Bone marrow (tissue), 2 donors: Measurements from ENCODE around the gene POLR2M.

Source experiments
- DNase-seq, 2 donors: peaks; one replicate each; lab custom pipeline; 2025; lab: John Stamatoyannopoulos, UW

Gene POLR2M

DNA sequence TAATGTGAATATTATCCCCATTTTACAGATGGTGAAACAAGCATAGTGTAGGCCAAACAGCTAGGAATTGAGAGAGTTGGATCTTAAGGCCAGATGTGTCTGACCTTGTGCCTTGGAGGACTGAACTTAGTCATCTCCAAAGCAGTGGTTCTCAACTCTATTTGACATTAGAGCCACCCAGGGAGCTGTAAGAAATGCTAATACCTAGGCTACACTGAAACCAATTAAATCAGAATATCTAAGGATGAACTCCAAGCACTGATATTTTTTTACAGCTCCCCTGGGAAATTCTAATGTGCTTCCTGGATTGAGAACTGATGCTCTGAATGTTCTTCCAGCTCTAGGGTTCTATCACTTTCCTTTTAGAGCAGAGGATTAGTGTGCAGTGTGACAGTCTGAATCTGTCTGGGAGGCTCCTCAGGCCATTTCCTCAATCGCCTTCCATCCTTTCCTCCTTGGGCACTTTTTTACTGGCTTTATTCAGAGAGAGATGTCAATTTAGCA is 32.3 kb downstream of the POLR2M start:
- no peak for DNase-seq

DNA sequence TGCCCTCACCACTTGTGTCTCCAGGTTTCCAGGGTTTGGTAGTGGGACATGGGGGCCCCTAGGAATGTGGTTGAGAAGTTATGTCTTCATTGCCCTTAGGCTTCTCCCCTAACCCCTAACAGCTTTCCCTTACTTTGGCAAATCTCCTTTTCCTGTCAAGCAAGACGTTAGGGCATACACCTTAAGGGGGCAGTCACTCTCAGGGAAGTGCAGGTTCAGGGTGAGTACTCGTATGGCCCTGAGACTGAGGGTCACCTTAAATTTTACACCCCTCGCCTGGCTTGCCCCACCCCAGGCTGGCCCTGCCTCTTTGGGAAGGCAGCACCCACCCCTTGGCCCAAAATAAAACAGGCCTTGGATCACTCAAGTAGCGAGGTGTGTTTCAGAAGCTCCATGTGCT is 33.5 kb downstream of the POLR2M start:
- DNase-seq, result no peak

DNA sequence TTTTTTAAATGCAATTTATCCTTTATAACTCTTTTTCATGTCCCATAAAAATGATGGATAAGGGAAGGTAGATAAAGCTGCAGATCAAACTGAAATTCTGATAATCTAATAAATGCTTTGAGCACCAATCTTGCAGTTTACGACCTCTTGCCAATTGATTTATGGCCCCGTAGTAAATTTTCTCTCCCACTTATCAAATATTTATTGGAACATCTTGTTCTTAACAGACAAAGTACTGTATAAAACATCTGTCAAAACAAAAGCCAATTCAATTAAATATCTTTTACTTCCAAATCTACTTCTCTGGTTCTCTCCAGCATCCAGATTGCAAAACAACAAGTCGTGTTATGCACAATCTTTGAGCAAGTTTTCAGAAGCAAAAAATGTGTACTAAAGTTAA is 34.6 kb downstream of the POLR2M start:
- no peak for DNase-seq

DNA sequence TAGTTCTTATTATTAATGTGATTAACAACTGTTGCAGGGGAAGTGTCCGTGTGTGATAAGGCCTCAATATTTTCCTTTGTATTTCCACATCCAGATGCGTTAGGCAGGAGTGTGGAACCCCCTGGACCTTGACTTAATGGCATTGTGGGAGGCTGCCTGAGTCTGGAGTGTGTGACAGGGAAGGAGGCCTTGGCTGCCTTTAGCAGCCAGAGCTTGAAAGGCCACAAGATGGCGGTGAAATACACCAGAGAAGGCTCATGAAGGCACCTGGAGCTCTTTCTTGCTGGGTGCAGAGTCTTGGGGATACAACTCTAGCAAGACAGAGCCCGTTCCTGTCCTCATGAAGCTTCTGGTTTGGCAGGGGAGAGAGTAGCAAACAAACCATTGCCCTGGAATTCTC is 36.9 kb downstream of the POLR2M start:
- DNase-seq, result no peak

DNA sequence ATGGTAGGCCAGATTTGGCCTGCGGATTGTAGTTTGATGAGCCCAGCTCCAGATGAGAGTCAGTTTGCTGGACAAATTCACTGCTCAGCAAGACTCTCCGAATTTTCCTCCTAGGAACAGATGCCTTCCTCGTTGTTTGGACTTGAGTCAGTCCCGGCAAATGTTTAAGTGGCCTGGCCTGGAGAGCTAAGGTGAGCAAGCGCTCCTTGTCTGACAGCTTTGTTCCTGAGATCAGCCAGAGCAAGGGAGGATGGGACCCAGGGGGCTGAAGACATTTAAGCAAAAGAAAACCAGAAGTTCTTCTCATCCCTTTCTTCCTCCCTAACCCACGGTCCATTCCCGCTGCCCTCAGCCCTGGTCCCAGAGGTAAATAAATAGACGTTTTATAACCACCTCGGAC is 40.3 kb downstream of the POLR2M start:
- no peak for DNase-seq

DNA sequence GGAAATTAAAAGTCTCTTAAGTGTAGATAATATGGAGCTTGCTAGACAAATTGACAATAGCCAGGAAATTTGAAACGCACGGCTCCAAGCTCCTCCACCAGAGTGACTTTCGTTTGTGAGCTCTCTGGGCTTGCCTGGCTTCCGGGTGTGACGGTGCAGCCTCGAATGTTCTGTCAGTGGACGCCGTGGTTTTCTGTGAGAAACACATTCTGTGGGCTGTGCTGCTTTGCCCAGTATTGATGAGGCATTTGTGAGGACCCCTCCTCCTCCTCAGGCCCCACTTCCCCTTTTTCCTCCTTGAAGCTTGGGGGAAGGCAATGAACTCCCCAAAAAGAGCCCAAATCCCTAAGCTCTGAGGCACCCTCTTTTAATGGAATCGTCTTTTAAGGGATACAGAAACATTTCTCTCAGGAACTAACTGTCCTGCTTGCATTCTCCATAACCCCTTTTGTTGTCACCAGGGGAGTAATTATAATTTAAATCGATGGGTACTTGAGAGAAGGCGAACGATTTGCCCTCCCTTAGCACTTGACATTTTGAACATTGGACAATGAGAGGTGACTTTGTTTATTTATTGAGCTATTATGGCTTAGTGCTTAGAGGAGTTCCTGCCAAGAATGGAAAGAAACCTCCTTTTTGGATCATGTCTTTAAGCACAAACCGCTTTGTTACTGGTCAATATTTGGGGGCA is 40.8 kb downstream of the POLR2M start:
- DNase-seq, result no peak

DNA sequence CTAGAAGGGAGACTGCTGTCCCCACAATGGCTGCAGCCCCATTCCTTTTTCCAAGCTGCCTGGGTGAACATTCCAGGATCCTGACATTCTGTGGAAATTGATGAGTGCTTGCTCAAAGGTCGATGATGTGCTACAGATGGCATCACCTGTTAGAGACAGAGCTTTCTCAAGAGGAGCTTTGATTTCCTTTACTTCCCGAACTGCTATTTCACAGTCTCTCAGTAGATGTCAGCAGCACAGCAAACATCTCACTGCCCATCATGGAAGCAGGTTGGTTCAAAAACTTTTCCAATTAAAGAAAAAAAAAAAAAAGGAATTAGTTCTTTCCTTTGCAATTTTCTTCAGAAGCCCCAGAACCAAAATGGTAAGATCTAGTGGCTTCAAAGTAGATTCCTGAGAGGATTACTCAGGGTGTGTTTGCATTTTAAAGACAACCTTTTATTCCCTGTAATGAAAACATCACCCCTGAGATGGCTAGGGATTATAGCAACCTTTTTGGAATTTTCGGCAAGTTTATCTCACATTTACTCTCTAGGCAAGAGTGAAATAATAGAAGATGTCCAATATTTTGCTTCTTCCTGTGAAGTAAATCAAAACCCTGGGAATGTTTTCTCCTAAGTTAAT is 44.8 kb downstream of the POLR2M start:
- DNase-seq, result no peak

DNA sequence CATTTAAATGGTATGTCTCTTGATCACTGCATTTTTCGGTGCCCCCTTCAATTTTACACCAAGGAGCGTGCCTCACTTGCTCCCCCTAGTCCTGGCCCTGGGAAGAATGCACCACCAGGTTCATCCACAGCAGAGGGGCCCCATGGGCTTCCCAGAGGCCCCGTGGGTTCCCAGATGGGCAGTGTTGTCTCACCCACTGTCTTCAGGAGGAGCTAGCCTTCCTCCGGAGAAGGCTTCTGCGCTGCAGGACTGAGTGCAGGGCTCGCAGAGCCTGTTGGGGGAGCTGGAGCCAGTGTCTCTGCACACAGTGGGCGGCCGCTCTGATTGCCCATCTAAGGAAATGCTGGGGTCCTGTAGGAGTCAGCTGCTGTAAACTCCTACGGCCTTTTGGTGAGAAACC is 45.9 kb downstream of the POLR2M start:
- DNase-seq, result no peak

DNA sequence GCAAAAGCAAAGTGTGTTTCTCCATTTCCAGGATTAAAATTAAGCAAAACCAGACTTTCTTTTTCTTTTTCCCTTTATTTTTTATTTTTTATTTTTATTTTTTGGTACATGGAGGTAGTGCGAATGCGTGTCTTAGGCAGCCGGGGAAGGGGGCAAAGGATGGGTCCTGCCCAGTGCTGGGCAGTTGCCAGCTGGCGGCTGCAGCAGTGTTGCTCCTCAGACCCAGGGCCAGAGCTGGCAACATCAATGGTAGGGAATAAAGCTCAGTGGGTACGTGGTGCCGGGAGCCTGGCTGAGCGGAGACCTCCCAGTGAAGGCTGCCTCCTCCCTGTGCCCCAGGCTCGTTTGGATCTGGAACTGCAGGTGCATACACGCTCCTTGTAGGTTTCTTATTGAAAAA is 46.3 kb downstream of the POLR2M start:
- DNase-seq, result no peak

DNA sequence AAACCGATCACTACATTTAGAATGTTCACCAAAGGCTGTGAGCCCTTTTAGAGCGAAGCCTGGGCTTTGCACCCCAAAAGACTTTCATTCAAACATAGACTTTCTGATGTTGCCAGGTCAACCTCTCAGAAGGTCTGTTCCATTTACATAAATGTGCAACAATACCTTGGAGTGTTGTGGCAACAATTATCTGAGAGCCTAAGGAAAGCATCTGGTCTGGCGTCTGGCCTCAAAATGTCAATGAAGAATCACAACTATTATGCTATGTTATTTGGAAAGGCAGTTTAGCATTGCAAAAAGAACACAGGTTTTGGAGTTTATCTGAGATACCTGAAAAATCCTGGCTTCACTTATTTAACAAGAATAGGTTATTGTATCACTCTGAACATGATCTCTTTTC is 50.0 kb downstream of the POLR2M start:
- no peak for DNase-seq

DNA sequence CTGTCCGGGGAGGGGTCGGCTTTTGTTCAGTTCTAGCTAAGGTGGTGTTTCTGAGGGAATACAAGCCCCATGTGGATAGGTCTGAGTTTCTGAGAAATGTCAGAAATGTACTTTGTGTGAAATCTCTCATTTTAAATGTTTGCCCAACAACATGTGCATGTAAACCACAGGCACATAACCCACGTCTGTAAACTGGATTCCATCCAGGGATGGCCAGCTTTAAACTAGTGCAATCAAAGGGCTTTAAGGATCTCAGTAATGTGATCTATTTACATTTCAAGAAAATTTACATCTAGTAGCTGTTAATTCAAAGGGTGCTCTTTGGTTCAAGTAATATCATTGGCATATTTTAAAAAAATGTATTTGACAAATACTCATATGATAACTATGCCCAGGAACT is 52.0 kb downstream of the POLR2M start:
- DNase-seq, result no peak

DNA sequence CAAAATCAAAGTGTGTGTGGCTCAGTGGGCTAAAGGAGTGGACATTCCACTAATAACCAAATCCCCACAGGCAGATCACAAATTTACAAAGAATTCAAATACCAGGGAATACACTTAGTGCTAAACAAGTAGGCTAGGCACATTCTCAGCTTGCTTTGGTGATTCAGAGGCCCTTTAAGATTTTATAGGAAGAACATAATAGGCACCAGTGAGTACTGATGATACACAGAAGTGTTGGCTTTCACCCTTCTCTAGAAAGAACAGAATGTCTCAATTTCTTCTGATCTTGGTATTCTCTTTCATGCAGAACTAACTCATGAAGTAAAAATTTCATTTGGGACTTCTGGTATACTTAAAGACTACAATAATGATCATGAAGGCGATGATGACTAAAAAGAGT is 55.0 kb downstream of the POLR2M start:
- no peak for DNase-seq

DNA sequence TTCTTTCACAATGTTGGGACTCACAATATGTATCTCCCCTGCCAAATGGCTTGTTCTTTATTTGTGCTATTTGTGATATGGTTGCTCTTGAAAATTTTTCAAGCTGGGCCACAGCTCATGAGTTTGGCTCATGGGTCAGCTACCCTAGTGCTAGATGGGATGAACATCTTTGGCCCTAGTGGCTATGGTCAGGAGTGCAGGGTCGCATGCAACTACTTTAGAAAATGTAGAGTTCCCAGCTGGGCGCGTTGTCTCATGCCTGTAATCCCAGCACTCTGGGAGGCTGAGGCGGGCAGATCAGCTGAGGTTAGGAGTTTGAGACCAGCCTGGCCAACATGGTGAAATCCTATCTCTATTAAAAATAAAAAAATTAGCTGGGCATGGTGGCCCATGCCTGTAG is 55.8 kb downstream of the POLR2M start:
- DNase-seq, result no peak

DNA sequence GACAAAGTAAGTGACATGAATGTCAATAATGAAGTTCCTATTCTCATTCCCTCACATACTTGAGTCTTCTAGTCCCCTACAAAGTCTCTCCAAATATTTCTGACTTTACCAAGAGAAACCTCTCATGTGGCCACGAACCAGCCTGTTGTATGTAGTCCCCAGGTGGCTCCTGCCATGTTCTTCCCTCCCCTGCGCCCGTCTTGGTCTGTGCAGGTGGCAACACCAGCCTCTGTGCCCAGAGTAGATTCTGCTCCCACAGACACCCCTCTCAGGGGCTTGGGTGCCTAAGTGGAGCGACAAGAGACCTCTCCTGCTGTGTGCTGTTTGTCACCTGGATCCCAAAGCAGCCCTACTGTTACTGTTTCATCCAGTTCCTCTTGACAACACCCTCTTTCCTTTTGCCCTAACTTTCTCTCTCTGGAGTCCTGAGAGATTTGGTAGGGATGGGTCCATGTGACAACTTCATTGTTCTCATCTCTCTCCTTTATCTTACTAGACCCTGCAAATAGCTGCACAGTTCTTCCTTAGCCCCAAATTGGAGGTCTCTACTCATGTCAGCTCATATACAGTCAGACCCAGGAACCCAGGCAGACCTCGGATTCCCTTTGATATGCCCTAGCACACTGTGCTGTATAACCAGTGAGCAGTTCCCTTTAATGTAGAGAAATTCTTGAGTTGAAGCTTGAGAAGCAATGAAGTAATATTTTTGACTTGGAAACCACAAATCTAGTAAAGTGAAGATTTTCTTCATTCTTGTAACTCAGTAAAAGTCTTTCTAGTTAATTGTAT is 56.9 kb downstream of the POLR2M start:
- no peak for DNase-seq
